ENCODE data around the gene DYDC2.
"Not testable (repeated sequence)": the region's sequence is repeated elsewhere in the genome, so short reads cannot be mapped to it uniquely, and the experiment has no call there.

DYDC2 gene

GRCh38 chr10:80356563-80356988, at the start of gene DYDC2, which contains the start of gene DYDC1:
Gene DYDC2, plus strand, starts transcription at chr10:80356781. Its CDS starts 5,663 bp downstream, at chr10:80362444.
Gene DYDC1, minus strand, starts transcription at chr10:80356755. Its CDS starts 4,154 bp downstream, at chr10:80352601.
- peak; percentile 13 for DNase-seq (ENCODE audit: low read depth)

GRCh38 chr10:80313523-80313922, 43.1 kb upstream of the DYDC2 start:
- no peak for DNase-seq (ENCODE audit: low read depth)

GRCh38 chr10:80315391-80315790, 41.2 kb upstream of the DYDC2 start:
- DNase-seq (ENCODE audit: low read depth): no peak

GRCh38 chr10:80318742-80319141, 37.8 kb upstream of the DYDC2 start:
- DNase-seq (ENCODE audit: low read depth): no peak

- DNase-seq (ENCODE audit: low read depth): no peak
Observed at GRCh38 chr10:80319318-80319717, 37.3 kb upstream of the DYDC2 start.

- no peak for DNase-seq (ENCODE audit: low read depth)
Observed at GRCh38 chr10:80319725-80320290, 36.8 kb upstream of the DYDC2 start.

- peak; percentile 8 for DNase-seq (ENCODE audit: low read depth)
Observed at GRCh38 chr10:80320377-80320776, 36.2 kb upstream of the DYDC2 start.

- no peak for DNase-seq (ENCODE audit: low read depth)
Observed at GRCh38 chr10:80321183-80321582, 35.4 kb upstream of the DYDC2 start.

- no peak for DNase-seq (ENCODE audit: low read depth)
Observed at GRCh38 chr10:80322158-80322557, 34.4 kb upstream of the DYDC2 start.

GRCh38 chr10:80322711-80323110, 33.9 kb upstream of the DYDC2 start:
- DNase-seq (ENCODE audit: low read depth): no peak

- no peak for DNase-seq (ENCODE audit: low read depth)
Observed at GRCh38 chr10:80323311-80323710, 33.3 kb upstream of the DYDC2 start.

GRCh38 chr10:80324086-80324485, 32.5 kb upstream of the DYDC2 start:
- peak; percentile 7 for DNase-seq (ENCODE audit: low read depth)

- DNase-seq (ENCODE audit: low read depth): no peak
Observed at GRCh38 chr10:80324891-80325364, 31.7 kb upstream of the DYDC2 start.

- no peak for DNase-seq (ENCODE audit: low read depth)
Observed at GRCh38 chr10:80333983-80334382, 22.6 kb upstream of the DYDC2 start.

GRCh38 chr10:80344276-80344675, 12.3 kb upstream of the DYDC2 start:
- no peak for DNase-seq (ENCODE audit: low read depth)

GRCh38 chr10:80344912-80345311, 11.7 kb upstream of the DYDC2 start:
- DNase-seq (ENCODE audit: low read depth): no peak

- DNase-seq (ENCODE audit: low read depth): no peak
Observed at GRCh38 chr10:80350251-80350650, 6.3 kb upstream of the DYDC2 start.

- DNase-seq (ENCODE audit: low read depth): peak; percentile 9
Observed at GRCh38 chr10:80351220-80351619, 5.4 kb upstream of the DYDC2 start.

GRCh38 chr10:80356989-80357850, 639 bp downstream of the DYDC2 start:
- DNase-seq (ENCODE audit: low read depth): no peak

- no peak for DNase-seq (ENCODE audit: low read depth)
Observed at GRCh38 chr10:80357851-80358125, 1.2 kb downstream of the DYDC2 start.

- not testable (repeated sequence) for DNase-seq (ENCODE audit: low read depth)
Observed at GRCh38 chr10:80358925-80359324, 2.3 kb downstream of the DYDC2 start.

- DNase-seq (ENCODE audit: low read depth): no peak
Observed at GRCh38 chr10:80359644-80360043, 3.1 kb downstream of the DYDC2 start.

GRCh38 chr10:80365510-80365909, 8.9 kb downstream of the DYDC2 start:
- DNase-seq (ENCODE audit: low read depth): no peak

- no peak for DNase-seq (ENCODE audit: low read depth)
Observed at GRCh38 chr10:80371467-80371866, 14.9 kb downstream of the DYDC2 start.
